ENCODE results near the gene PCDH9. TPM values are rescaled to one million over a fixed set of nuclear protein-coding genes. Genes with fewer than 3 reads are reported as not detected.
A peak's percentile ranks its signal among the peaks of the same experiment; 100 is the strongest.

The PCDH9 gene
- polyA plus RNA-seq, 1 of the 3 experiments (the other 2 are of a cell fraction), result 1.3 TPM

DNA sequence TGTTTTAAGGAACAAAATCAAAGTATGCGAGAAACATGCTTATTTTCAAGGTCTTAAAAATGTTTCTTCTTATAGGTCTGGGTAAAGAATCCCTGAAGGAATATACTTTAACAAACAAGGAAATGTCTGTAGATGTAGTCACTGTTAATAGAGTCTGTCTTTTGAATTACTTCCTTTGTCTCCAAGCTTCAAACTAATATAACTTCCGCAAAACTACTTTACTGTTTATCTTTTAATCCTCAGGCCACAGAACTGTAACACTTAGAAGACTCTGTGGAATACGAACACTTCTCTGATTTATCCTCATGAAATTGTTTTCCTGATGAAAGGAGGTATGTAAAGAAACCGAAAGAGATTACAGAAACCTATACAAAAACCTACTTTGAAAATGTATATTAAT is 316.0 kb downstream of the PCDH9 start:
- no peak overlapping the region for H3K4me3 ChIP-seq (ENCODE audit: low read depth in 2 of 2, low read length in 1 of 2)
- no peak overlapping the region for H3K9ac ChIP-seq
- CTCF ChIA-PET, result no interaction called here
- no peak overlapping the region for H3K27ac ChIP-seq (ENCODE audit: low read depth in 2 of 2, low read length in 1 of 2)
- H4K20me1 ChIP-seq (ENCODE audit: insufficient read depth), result no peaks in the 10 kb centered on the region
- no peaks in the 10 kb centered on the region for H3K36me3 ChIP-seq (replicated peaks in 1 of 2; ENCODE audit: control insufficient read depth in 1 of 2, insufficient read depth in 2 of 2, low read length in 1 of 2)
- H3K79me2 ChIP-seq (ENCODE audit: insufficient read depth), result no peaks in the 10 kb centered on the region
- no peaks in the 10 kb centered on the region for H3F3A ChIP-seq (replicated peaks; ENCODE audit: insufficient read depth)
- WGBS (ENCODE audit: low lambda C conversion rate), result 91% methylated on average over 4 of the region's 4 CpGs
- peak overlapping the region; percentile 68; the same call in 1 of the 2 replicates for H2AFZ ChIP-seq (ENCODE audit: low read depth)
- no peaks in the 10 kb centered on the region for H3K27me3 ChIP-seq (ENCODE audit: insufficient read depth)
- no peaks in the 10 kb centered on the region for H3K9me3 ChIP-seq
- H3K4me2 ChIP-seq, result no peak overlapping the region
- TF ChIP-seq RXRA (IDR thresholded peaks at IDR 0.05; ENCODE audit: borderline replicate concordance, low read depth) (no peak), TAF1 (IDR thresholded peaks at IDR 0.05; ENCODE audit: borderline replicate concordance, low read depth, low read length) (no peak), RAD21 (IDR thresholded peaks at IDR 0.05; ENCODE audit: low read length) (no peak), FOSL2 (IDR thresholded peaks at IDR 0.05; ENCODE audit: borderline replicate concordance, low read depth) (no peak), YY1 (IDR thresholded peaks at IDR 0.05; ENCODE audit: low read depth) (no peak), CHD2 (IDR thresholded peaks at IDR 0.05; ENCODE audit: low read length, partially characterized antibody) (no peak), FOXM1 (IDR thresholded peaks at IDR 0.05; ENCODE audit: low read depth) (no peak), EP300 (IDR thresholded peaks at IDR 0.05; ENCODE audit: borderline replicate concordance in 1 of 2, low read depth in 1 of 2, low read length in 1 of 2) (no peak), JUND (IDR thresholded peaks at IDR 0.05) (no peak), NFIC (IDR thresholded peaks at IDR 0.05; ENCODE audit: borderline replicate concordance) (no peak), ELF1 (IDR thresholded peaks at IDR 0.05) (no peak), GATA2 (CRISPR knock-in tag; IDR thresholded peaks at IDR 0.05) (no peak)
- TF ChIP-seq, protein P1, sequence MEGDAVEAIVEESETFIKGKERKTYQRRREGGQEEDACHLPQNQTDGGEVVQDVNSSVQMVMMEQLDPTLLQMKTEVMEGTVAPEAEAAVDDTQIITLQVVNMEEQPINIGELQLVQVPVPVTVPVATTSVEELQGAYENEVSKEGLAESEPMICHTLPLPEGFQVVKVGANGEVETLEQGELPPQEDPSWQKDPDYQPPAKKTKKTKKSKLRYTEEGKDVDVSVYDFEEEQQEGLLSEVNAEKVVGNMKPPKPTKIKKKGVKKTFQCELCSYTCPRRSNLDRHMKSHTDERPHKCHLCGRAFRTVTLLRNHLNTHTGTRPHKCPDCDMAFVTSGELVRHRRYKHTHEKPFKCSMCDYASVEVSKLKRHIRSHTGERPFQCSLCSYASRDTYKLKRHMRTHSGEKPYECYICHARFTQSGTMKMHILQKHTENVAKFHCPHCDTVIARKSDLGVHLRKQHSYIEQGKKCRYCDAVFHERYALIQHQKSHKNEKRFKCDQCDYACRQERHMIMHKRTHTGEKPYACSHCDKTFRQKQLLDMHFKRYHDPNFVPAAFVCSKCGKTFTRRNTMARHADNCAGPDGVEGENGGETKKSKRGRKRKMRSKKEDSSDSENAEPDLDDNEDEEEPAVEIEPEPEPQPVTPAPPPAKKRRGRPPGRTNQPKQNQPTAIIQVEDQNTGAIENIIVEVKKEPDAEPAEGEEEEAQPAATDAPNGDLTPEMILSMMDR (IDR thresholded peaks at IDR 0.05), result no peak
- TF ChIP-seq, protein P2, sequence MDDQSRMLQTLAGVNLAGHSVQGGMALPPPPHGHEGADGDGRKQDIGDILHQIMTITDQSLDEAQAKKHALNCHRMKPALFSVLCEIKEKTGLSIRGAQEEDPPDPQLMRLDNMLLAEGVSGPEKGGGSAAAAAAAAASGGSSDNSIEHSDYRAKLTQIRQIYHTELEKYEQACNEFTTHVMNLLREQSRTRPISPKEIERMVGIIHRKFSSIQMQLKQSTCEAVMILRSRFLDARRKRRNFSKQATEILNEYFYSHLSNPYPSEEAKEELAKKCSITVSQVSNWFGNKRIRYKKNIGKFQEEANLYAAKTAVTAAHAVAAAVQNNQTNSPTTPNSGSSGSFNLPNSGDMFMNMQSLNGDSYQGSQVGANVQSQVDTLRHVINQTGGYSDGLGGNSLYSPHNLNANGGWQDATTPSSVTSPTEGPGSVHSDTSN (IDR thresholded peaks at IDR 0.05), result no peak
- TF ChIP-seq, protein P3, sequence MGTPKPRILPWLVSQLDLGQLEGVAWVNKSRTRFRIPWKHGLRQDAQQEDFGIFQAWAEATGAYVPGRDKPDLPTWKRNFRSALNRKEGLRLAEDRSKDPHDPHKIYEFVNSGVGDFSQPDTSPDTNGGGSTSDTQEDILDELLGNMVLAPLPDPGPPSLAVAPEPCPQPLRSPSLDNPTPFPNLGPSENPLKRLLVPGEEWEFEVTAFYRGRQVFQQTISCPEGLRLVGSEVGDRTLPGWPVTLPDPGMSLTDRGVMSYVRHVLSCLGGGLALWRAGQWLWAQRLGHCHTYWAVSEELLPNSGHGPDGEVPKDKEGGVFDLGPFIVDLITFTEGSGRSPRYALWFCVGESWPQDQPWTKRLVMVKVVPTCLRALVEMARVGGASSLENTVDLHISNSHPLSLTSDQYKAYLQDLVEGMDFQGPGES (IDR thresholded peaks at IDR 0.05; ENCODE audit: low read depth, low read length), result no peak
- TF ChIP-seq, protein P4, sequence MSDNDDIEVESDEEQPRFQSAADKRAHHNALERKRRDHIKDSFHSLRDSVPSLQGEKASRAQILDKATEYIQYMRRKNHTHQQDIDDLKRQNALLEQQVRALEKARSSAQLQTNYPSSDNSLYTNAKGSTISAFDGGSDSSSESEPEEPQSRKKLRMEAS (IDR thresholded peaks at IDR 0.05; ENCODE audit: low read depth), result no peak
- TF ChIP-seq, protein P5, sequence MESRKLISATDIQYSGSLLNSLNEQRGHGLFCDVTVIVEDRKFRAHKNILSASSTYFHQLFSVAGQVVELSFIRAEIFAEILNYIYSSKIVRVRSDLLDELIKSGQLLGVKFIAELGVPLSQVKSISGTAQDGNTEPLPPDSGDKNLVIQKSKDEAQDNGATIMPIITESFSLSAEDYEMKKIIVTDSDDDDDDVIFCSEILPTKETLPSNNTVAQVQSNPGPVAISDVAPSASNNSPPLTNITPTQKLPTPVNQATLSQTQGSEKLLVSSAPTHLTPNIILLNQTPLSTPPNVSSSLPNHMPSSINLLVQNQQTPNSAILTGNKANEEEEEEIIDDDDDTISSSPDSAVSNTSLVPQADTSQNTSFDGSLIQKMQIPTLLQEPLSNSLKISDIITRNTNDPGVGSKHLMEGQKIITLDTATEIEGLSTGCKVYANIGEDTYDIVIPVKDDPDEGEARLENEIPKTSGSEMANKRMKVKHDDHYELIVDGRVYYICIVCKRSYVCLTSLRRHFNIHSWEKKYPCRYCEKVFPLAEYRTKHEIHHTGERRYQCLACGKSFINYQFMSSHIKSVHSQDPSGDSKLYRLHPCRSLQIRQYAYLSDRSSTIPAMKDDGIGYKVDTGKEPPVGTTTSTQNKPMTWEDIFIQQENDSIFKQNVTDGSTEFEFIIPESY (IDR thresholded peaks at IDR 0.05; ENCODE audit: borderline replicate concordance, low read depth), result no peak
- H3K9me2 ChIP-seq, result no peaks in the 10 kb centered on the region
- no peak for DNase-seq
- POLR2A ChIA-PET, result no interaction called here
- peaks cover 5% of the 10 kb centered on the region in 2 experiments; a peak in 1 of 4 replicates for H3K4me1 ChIP-seq (ENCODE audit: control insufficient read depth in 1 of 2, insufficient read depth in 2 of 2, low read depth in 1 of 2, low read length in 1 of 2)

Data from SK-N-SH (cell line).